HG02973 (cell line): ENCODE results near the gene SLAMF7.
"Not testable (repeated sequence)": the region's sequence is repeated elsewhere in the genome, so short reads cannot be mapped to it uniquely, and the experiment has no call there.

Source experiments
- ATAC-seq: cut with Tn5 transposase; IDR thresholded peaks from one replicate; pipeline ENCODE4 v1.9.1; 2021; ENCODE audit warnings: moderate library complexity; ENCODE audit not compliant: unreplicated experiment

The SLAMF7 gene

GRCh38 chr1:160720356-160721085 is 18.5 kb upstream of the SLAMF7 start:
- no peak for ATAC-seq

- ATAC-seq = no peak
Observed at GRCh38 chr1:160721473-160721872, 17.6 kb upstream of the SLAMF7 start.

- no peak for ATAC-seq
Observed at GRCh38 chr1:160722726-160723125, 16.3 kb upstream of the SLAMF7 start.

GRCh38 chr1:160723332-160723731 is 15.7 kb upstream of the SLAMF7 start:
- ATAC-seq = no peak

- ATAC-seq = no peak
Observed at GRCh38 chr1:160724465-160725242, 14.4 kb upstream of the SLAMF7 start.

GRCh38 chr1:160726114-160726497 is 12.9 kb upstream of the SLAMF7 start:
- no peak for ATAC-seq

- ATAC-seq = no peak
Observed at GRCh38 chr1:160726498-160727315, 12.3 kb upstream of the SLAMF7 start.

GRCh38 chr1:160727316-160727640 is 11.8 kb upstream of the SLAMF7 start:
- ATAC-seq = no peak

- not testable (repeated sequence) for ATAC-seq
Observed at GRCh38 chr1:160731564-160731963, 7.5 kb upstream of the SLAMF7 start.

- no peak for ATAC-seq
Observed at GRCh38 chr1:160731990-160732389, 7.1 kb upstream of the SLAMF7 start.

- ATAC-seq = no peak
Observed at GRCh38 chr1:160733898-160734297, 5.1 kb upstream of the SLAMF7 start.

GRCh38 chr1:160734301-160734700 is 4.7 kb upstream of the SLAMF7 start:
- ATAC-seq = no peak

- ATAC-seq = no peak
Observed at GRCh38 chr1:160738271-160738670, 776 bp upstream of the SLAMF7 start.

GRCh38 chr1:160740133-160740688 is 1.2 kb downstream of the SLAMF7 start:
- ATAC-seq = no peak

GRCh38 chr1:160741092-160741501 is 2.0 kb downstream of the SLAMF7 start:
- ATAC-seq = no peak

GRCh38 chr1:160741612-160742348 is 2.7 kb downstream of the SLAMF7 start:
- no peak for ATAC-seq

GRCh38 chr1:160742428-160743127 is 3.5 kb downstream of the SLAMF7 start:
- ATAC-seq = no peak

- ATAC-seq = no peak
Observed at GRCh38 chr1:160743266-160743665, 4.2 kb downstream of the SLAMF7 start.

GRCh38 chr1:160744199-160744851 is 5.3 kb downstream of the SLAMF7 start:
- ATAC-seq = no peak
